HEK293 (cell line): ENCODE data around the gene GRIK2.

Experiments used
- CTCF ChIA-PET: fragments of 350-600 bp; formaldehyde crosslinking; extraction: SDS; loops from one replicate; lab custom pipeline; 2021; ENCODE audit warnings: antibody characterized with exemption; lab: Yijun Ruan, JAX
- POLR2A ChIA-PET: fragments of 300-600 bp; formaldehyde crosslinking; extraction: SDS; loops from one replicate; lab custom pipeline; 2020; ENCODE audit warnings: antibody characterized with exemption, inconsistent platforms; lab: Yijun Ruan, JAX
- H3K27ac ChIP-seq: fragments of 200-500 bp; sonication (Bioruptor generic); 2 replicates; pipeline ENCODE4 v1.5.1; 2014; ENCODE audit warnings: low read depth, low read length, control low read depth, inconsistent platforms; ENCODE audit errors: extremely low read depth
- H3K36me3 ChIP-seq, 2 experiments: fragments of 200-500 bp in 1 of 2; sonication (Bioruptor generic) in 1 of 2; 1 replicate in 1 of 2; 2 replicates in 1 of 2; pipeline ENCODE4 v1.5.1; 2014 to 2017; ENCODE audit warnings: inconsistent platforms in 2 of 2, low read length in 2 of 2; ENCODE audit not compliant: control insufficient read depth in 2 of 2, insufficient read depth in 1 of 2
- H3K4me1 ChIP-seq: fragments of 200-500 bp; sonication (Bioruptor generic); 2 replicates; pipeline ENCODE4 v1.5.1; 2014; ENCODE audit warnings: mild to moderate bottlenecking, low read length, inconsistent platforms; ENCODE audit not compliant: control insufficient read depth, insufficient read depth
- H3K4me3 ChIP-seq: 2 replicates; pipeline ENCODE4 v1.5.1; 2011; ENCODE audit warnings: low read depth, mild to moderate bottlenecking, control low read depth, low read length, moderate library complexity
- H3K9me3 ChIP-seq: fragments of 200-500 bp; sonication (Bioruptor generic); 2 replicates; pipeline ENCODE4 v1.5.1; 2014; ENCODE audit warnings: low read depth, low read length, inconsistent platforms; ENCODE audit not compliant: control insufficient read depth, insufficient read depth
- BCL11B ChIP-seq: fragments of 450-650 bp; formaldehyde crosslinking; IDR thresholded peaks from 2 replicates; pipeline ENCODE4 v1.5.1; 2016; ENCODE audit warnings: low read depth, missing biosample characterization, missing genetic modification characterization
- ELK4 ChIP-seq: IDR thresholded peaks from 2 replicates; pipeline ENCODE4 v1.6.1; 2011; ENCODE audit warnings: mild to moderate bottlenecking, low read depth, low read length, borderline replicate concordance
- HOXC10 ChIP-seq: sonication (generic); formaldehyde crosslinking; IDR thresholded peaks from 2 replicates; pipeline ENCODE4 v1.8.1; 2023; ENCODE audit warnings: mild to moderate bottlenecking, missing genetic modification reagents
- MZF1 ChIP-seq: fragments of 450-650 bp; formaldehyde crosslinking; IDR thresholded peaks from 2 replicates; pipeline ENCODE4 v1.5.1; 2017; ENCODE audit warnings: missing biosample characterization, missing genetic modification characterization, borderline replicate concordance
- PRDM2 ChIP-seq: fragments of 450-650 bp; formaldehyde crosslinking; IDR thresholded peaks from 2 replicates; pipeline ENCODE4 v1.5.1; 2016; ENCODE audit warnings: missing biosample characterization, missing genetic modification characterization, borderline replicate concordance
- PRDM4 ChIP-seq: fragments of 450-650 bp; formaldehyde crosslinking; IDR thresholded peaks from 2 replicates; pipeline ENCODE4 v1.5.1; 2017; ENCODE audit warnings: missing biosample characterization, missing genetic modification characterization
- ZBTB10 ChIP-seq: fragments of 450-650 bp; formaldehyde crosslinking; IDR thresholded peaks from 2 replicates; pipeline ENCODE4 v1.5.1; 2016; ENCODE audit warnings: missing biosample characterization, missing genetic modification characterization
- ZBTB20 ChIP-seq: fragments of 450-650 bp; formaldehyde crosslinking; IDR thresholded peaks from 2 replicates; pipeline ENCODE4 v1.5.1; 2016; ENCODE audit warnings: missing biosample characterization, missing genetic modification characterization
- ZBTB49 ChIP-seq: fragments of 450-650 bp; formaldehyde crosslinking; IDR thresholded peaks from 2 replicates; pipeline ENCODE4 v1.5.1; 2016; ENCODE audit warnings: missing biosample characterization, missing genetic modification characterization, low read depth
- ZIC2 ChIP-seq: fragments of 450-650 bp; formaldehyde crosslinking; IDR thresholded peaks from 2 replicates; pipeline ENCODE4 v1.5.1; 2016; ENCODE audit warnings: missing biosample characterization, missing genetic modification characterization
- ZNF114 ChIP-seq: fragments of 450-650 bp; formaldehyde crosslinking; IDR thresholded peaks from 2 replicates; pipeline ENCODE4 v1.5.0; 2017; ENCODE audit warnings: missing biosample characterization, missing genetic modification characterization
- ZNF184 ChIP-seq: fragments of 450-650 bp; IDR thresholded peaks from 2 replicates; pipeline ENCODE4 v1.5.1; 2018; ENCODE audit warnings: missing biosample characterization, mild to moderate bottlenecking, missing genetic modification characterization
- ZNF19 ChIP-seq: fragments of 450-650 bp; formaldehyde crosslinking; IDR thresholded peaks from 2 replicates; pipeline ENCODE4; 2016; ENCODE audit warnings: missing biosample characterization, missing genetic modification characterization, low read depth
- ZNF335 ChIP-seq: fragments of 450-650 bp; formaldehyde crosslinking; conservative IDR thresholded peaks from 2 replicates; pipeline ENCODE4 v1.5.1; 2016; ENCODE audit warnings: missing biosample characterization, missing genetic modification characterization
- ZNF341 ChIP-seq: fragments of 450-650 bp; formaldehyde crosslinking; IDR thresholded peaks from 2 replicates; pipeline ENCODE4; 2016; ENCODE audit warnings: low read depth, missing biosample characterization, missing genetic modification characterization
- ZNF398 ChIP-seq: fragments of 450-650 bp; formaldehyde crosslinking; IDR thresholded peaks from 2 replicates; pipeline ENCODE4 v1.5.1; 2017; ENCODE audit warnings: missing biosample characterization, missing genetic modification characterization
- ZNF621 ChIP-seq: fragments of 450-650 bp; formaldehyde crosslinking; IDR thresholded peaks from 2 replicates; pipeline ENCODE4 v1.5.1; 2017; ENCODE audit warnings: missing biosample characterization, missing genetic modification characterization

GRIK2 gene

GRCh38 chr6:101740631-101741030 lies 347.1 kb downstream of the GRIK2 start (continued):
- TF ChIP-seq ZNF398 (tag by site-specific recombination) (no peak), ZNF114 (tag by site-specific recombination) (no peak)

GRCh38 chr6:101741474-101742171 lies 348.1 kb downstream of the GRIK2 start:
- Histone ChIP-seq H3K27ac (no peak overlapping the region), H3K36me3 (no peaks in the 10 kb centered on the region), H3K9me3 (no peaks in the 10 kb centered on the region), H3K4me3 (no peak overlapping the region), H3K4me1 (no peaks in the 10 kb centered on the region)
- ChIA-PET POLR2A (no interaction called here), CTCF (interaction anchor here (0.7 kb wide), 1 partner anchor 17 kb away, joined by 3 read pairs; no protein-coding TSS in a partner anchor)
- TF ChIP-seq ZBTB49 (tag by site-specific recombination): no peak
- TF ChIP-seq PRDM2: no peak
- TF ChIP-seq ELK4: no peak
- TF ChIP-seq ZIC2 (tag by site-specific recombination): no peak
- no peak for TF ChIP-seq ZNF341 (tag by site-specific recombination)
- TF ChIP-seq ZNF621 (tag by site-specific recombination): no peak
- TF ChIP-seq ZNF335 (tag by site-specific recombination): no peak
- TF ChIP-seq BCL11B (tag by site-specific recombination): no peak
- TF ChIP-seq HOXC10 (CRISPR knock-in tag): no peak
- TF ChIP-seq MZF1 (tag by site-specific recombination): no peak
- TF ChIP-seq ZNF19: no peak
- no peak for TF ChIP-seq ZBTB10 (tag by site-specific recombination)
- TF ChIP-seq ZNF184 (tag by site-specific recombination): no peak
- no peak for TF ChIP-seq PRDM4
- TF ChIP-seq ZBTB20 (tag by site-specific recombination): no peak
